ENCODE measurements around the gene MSI2. TPM values are rescaled to one million over a fixed set of nuclear protein-coding genes. Genes with fewer than 3 reads are reported as not detected.

The MSI2 gene
- total RNA-seq, 2 experiments from 2014 or later = 131 to 164 TPM

DNA sequence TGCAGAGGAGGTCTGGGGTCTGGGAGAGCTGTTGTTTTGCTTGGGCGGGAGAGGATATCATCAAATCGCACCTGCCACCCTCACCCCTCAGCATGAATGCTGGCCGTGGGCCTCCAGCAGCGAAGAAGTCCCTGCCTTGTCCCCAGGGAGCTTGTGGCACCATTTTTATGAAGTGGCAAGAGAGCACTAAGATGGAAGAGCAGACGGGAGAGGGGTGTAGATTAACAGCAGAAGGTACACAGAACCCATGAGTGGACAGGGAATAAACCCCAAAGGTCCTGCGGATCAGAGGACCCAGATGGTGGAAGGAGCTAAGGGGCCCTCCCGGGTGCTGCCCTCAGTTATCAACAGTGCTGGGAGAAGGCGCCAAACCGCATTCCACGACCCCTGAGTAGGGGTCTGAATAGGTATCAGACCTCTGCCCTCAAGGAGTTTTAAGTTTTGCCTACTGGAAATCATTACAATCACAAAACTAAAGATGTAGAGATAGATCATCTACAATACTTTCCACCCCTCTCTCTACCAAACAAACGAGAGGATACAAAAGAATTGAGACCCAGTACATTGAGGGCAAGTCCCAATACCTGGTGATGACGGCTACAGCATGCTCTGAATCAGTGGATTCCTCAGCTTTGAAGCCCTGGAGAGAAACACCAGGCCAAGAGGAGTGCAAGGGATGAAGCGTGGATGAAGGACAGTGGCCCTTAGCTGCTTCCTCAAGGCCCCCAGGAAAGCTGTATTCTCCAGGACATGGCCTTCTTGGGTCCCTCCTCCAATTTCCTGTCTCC is 428.6 kb downstream of the MSI2 start:
- TF ChIP-seq, protein P1, sequence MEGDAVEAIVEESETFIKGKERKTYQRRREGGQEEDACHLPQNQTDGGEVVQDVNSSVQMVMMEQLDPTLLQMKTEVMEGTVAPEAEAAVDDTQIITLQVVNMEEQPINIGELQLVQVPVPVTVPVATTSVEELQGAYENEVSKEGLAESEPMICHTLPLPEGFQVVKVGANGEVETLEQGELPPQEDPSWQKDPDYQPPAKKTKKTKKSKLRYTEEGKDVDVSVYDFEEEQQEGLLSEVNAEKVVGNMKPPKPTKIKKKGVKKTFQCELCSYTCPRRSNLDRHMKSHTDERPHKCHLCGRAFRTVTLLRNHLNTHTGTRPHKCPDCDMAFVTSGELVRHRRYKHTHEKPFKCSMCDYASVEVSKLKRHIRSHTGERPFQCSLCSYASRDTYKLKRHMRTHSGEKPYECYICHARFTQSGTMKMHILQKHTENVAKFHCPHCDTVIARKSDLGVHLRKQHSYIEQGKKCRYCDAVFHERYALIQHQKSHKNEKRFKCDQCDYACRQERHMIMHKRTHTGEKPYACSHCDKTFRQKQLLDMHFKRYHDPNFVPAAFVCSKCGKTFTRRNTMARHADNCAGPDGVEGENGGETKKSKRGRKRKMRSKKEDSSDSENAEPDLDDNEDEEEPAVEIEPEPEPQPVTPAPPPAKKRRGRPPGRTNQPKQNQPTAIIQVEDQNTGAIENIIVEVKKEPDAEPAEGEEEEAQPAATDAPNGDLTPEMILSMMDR (conservative IDR thresholded peaks at IDR 0.05; ENCODE audit: low read length) = no peak
- TF ChIP-seq EZH2phosphoT487 (IDR thresholded peaks at IDR 0.05; ENCODE audit: borderline replicate concordance, low read depth, low read length) = no peak
- ChIA-PET CTCF (ENCODE audit: unreplicated experiment) (no interaction called here), POLR2A (interaction anchor here (1.0 kb wide), 1 partner anchor 10 kb away, joined by 5 read pairs; no protein-coding TSS in a partner anchor)
- no peaks in the 10 kb centered on the region for H3K4me1 ChIP-seq (ENCODE audit: insufficient read depth, low read length, poor library complexity, severe bottlenecking)
- no peaks in the 10 kb centered on the region for H3K9me3 ChIP-seq (ENCODE audit: low read length)
- intact Hi-C loops (cut with micrococcal nuclease; ENCODE audit: unreplicated experiment) = no loop called here
- H3K4me2 ChIP-seq (ENCODE audit: low read length) = no peak overlapping the region
- no peaks in the 10 kb centered on the region for H4K20me1 ChIP-seq (ENCODE audit: insufficient read depth, low read length)
- no peak overlapping the region for H3K4me3 ChIP-seq (ENCODE audit: low read depth, low read length, poor library complexity, severe bottlenecking)
- no peaks in the 10 kb centered on the region for H3K9me2 ChIP-seq (ENCODE audit: insufficient read depth, low read length)
- H3K36me3 ChIP-seq (ENCODE audit: insufficient read depth, low read length) = no peaks in the 10 kb centered on the region; the same call in 1 of the 2 replicates
- no TSS peak for BruUV-seq (replicated peaks)
- no peak overlapping the region for H3K27ac ChIP-seq (ENCODE audit: low read depth, low read length, poor library complexity, severe bottlenecking)
- H2AFZ ChIP-seq (ENCODE audit: low read length) = no peak overlapping the region
- DNase-seq (ENCODE audit: low spot score) = peak; percentile 49
- H3K79me2 ChIP-seq (ENCODE audit: insufficient read depth, low read depth, low read length) = no peaks in the 10 kb centered on the region

DNA sequence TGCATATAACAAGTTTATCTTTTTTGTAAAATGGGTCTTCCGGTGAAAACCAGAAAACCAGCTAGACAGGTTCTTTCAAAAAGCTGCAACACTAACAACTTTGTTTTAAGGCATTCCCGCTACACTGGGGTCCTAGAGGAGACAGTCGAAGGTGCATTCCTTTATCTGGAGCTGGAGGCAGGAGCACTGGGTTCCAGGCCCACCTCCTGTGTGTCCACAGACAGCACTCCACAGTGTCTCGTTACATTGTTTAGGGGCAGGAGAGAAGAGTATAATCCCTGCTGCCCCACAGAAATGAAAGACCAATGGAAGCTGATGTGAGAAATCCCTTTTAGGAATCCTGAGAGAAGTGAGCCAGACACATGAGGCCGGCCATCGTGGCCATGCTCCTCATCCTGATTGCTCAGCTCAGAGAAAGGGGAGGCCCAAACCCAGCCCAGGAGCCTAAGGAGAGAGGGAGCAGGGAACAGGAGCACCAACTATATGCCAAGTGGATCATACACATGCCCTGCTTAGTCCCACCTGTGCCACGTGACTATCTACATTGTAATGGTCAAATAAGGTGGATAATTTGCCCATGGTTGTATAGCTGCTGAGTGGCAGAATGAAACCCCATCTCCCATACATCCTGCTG is 429.3 kb downstream of the MSI2 start:
- Histone ChIP-seq H3K79me2 (ENCODE audit: insufficient read depth, low read depth, low read length) (no peaks in the 10 kb centered on the region), H3K4me3 (ENCODE audit: low read depth, low read length, poor library complexity, severe bottlenecking) (no peak overlapping the region), H3K4me2 (ENCODE audit: low read length) (no peak overlapping the region), H2AFZ (ENCODE audit: low read length) (no peak overlapping the region), H4K20me1 (ENCODE audit: insufficient read depth, low read length) (no peaks in the 10 kb centered on the region), H3K9me3 (ENCODE audit: low read length) (no peaks in the 10 kb centered on the region), H3K36me3 (ENCODE audit: insufficient read depth, low read length) (no peaks in the 10 kb centered on the region; the same call in 1 of the 2 replicates), H3K4me1 (ENCODE audit: insufficient read depth, low read length, poor library complexity, severe bottlenecking) (no peaks in the 10 kb centered on the region), H3K9me2 (ENCODE audit: insufficient read depth, low read length) (no peaks in the 10 kb centered on the region), H3K27ac (ENCODE audit: low read depth, low read length, poor library complexity, severe bottlenecking) (no peak overlapping the region)
- BruUV-seq (replicated peaks) = no TSS peak
- CTCF ChIA-PET (ENCODE audit: unreplicated experiment) = no interaction called here
- TF ChIP-seq EZH2phosphoT487 (IDR thresholded peaks at IDR 0.05; ENCODE audit: borderline replicate concordance, low read depth, low read length) = no peak
- TF ChIP-seq, protein P1 (conservative IDR thresholded peaks at IDR 0.05; ENCODE audit: low read length) = no peak
- no peak for DNase-seq (ENCODE audit: low spot score)
- intact Hi-C loops (cut with micrococcal nuclease; ENCODE audit: unreplicated experiment) = no loop called here
- POLR2A ChIA-PET = interaction anchor here (0.7 to 1.0 kb wide), 2 partner anchors 9 to 719 kb away, joined by 4 to 5 read pairs; no protein-coding TSS in a partner anchor

DNA sequence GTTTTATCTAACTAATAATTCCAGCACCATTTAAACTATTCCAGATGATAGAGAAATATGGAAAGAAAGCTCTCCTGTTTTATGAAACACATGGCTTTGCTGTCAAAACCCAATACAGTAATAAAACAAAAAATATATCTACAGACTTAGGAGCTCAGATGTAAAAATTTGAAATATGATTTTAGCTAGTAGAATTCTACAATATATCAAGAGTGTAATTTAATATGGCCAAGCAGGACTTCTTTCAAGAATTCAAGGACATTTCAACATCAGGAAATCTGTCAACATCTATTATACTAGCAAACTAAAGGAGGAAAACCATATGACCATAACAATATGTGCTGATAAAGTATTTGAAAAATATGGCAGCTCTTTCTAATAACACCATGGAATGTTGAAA is 431.3 kb downstream of the MSI2 start:
- Histone ChIP-seq H3K79me2 (ENCODE audit: insufficient read depth, low read depth, low read length) (no peaks in the 10 kb centered on the region), H3K27ac (ENCODE audit: low read depth, low read length, poor library complexity, severe bottlenecking) (no peak overlapping the region), H3K9me2 (ENCODE audit: insufficient read depth, low read length) (no peaks in the 10 kb centered on the region), H4K20me1 (ENCODE audit: insufficient read depth, low read length) (no peaks in the 10 kb centered on the region), H3K4me2 (ENCODE audit: low read length) (no peak overlapping the region), H3K4me3 (ENCODE audit: low read depth, low read length, poor library complexity, severe bottlenecking) (no peak overlapping the region), H3K9me3 (ENCODE audit: low read length) (no peaks in the 10 kb centered on the region), H3K36me3 (ENCODE audit: insufficient read depth, low read length) (no peaks in the 10 kb centered on the region; the same call in 1 of the 2 replicates), H2AFZ (ENCODE audit: low read length) (no peak overlapping the region), H3K4me1 (ENCODE audit: insufficient read depth, low read length, poor library complexity, severe bottlenecking) (no peaks in the 10 kb centered on the region)
- TF ChIP-seq, protein P1 (conservative IDR thresholded peaks at IDR 0.05; ENCODE audit: low read length) = no peak
- no peak for TF ChIP-seq EZH2phosphoT487 (IDR thresholded peaks at IDR 0.05; ENCODE audit: borderline replicate concordance, low read depth, low read length)
- ChIA-PET POLR2A (no interaction called here), CTCF (ENCODE audit: unreplicated experiment) (no interaction called here)
- intact Hi-C loops (cut with micrococcal nuclease; ENCODE audit: unreplicated experiment) = no loop called here
- no peak for DNase-seq (ENCODE audit: low spot score)
- BruUV-seq (replicated peaks) = no TSS peak
